A172 (cell line): ENCODE measurements around the gene HIGD1C. TPM values are rescaled to one million over a fixed set of nuclear protein-coding genes. Genes with fewer than 3 reads are reported as not detected.
A peak's percentile ranks its signal among the peaks of the same experiment; 100 is the strongest.
"Not testable (repeated sequence)": the region's sequence is repeated elsewhere in the genome, so short reads cannot be mapped to it uniquely, and the experiment has no call there.

Experiments
- DNase-seq: peaks from one replicate; pipeline ENCODE4 v3.0.0-alpha.2; 2015; ENCODE audit warnings: low spot score
- total RNA-seq: library from RNA; depleted of rRNA; stranded (reverse); fragments of >200 nt; shearing (Covaris generic); gene quantifications from 2 replicates; pipeline ENCODE4 v1.2.3, GENCODE V29; 2014

The HIGD1C gene
- total RNA-seq, 1 experiment from 2014 or later, result not detected

DNA sequence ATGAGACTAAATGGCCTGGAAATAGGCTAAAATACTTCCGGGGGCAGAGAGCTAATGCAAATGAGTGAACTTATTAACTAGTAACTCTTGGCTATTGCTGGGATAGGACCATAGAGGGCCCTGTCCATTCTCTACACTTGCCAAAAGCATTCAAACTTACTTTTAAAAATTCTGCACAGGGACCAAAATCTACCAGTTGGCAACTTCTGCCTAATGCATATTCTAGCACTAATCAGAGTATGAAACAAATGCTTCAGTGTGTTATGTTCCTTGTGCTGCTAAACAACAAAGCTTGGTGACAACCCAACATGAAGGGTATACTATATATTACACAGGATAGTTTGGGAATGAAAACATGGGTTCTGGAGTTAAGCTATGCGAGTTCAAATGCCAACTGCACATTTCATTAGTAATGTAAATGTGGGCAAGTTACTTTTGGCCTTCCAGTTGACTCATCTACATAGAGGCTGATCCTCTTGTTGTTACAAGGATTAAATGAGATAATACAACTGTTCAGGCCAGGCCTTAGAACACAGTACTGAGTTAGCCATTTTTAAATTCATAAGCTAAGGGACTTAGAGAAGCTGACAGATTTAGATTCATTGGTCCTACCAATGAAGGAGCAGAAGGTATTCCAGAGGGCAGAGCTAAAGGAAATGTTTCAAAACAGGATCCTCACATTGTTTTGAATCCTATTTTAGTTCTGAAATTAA lies 32.4 kb downstream of the HIGD1C start:
- no peak for DNase-seq

DNA sequence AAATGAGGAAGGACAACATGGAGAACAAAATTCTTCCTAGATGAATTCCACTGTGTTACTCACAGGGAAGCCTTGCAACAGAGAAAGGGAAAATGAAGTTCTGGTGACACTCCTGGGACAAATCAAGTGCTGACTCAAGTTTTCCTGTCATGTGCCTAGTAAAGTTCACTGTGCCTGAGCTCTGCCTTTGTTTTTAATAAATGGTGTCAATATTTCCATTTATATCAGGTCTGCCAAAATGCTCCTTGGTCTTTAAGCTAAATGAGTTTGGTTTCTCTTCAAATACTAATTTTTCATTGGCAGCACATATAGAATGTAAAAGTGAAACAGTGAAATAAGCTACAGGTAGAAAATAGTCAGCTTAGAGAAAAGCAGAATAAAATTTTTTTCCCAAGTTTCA lies 33.0 kb downstream of the HIGD1C start:
- peak; percentile 45 for DNase-seq

- peak; percentile 33 for DNase-seq
These were observed 34.8 kb downstream of the HIGD1C start for GRCh38 chr12:50986966-50987737.

- no peak for DNase-seq
These were observed 35.7 kb downstream of the HIGD1C start for GRCh38 chr12:50988051-50988450.

- no peak for DNase-seq
These were observed 36.5 kb downstream of the HIGD1C start for GRCh38 chr12:50988871-50989270.

DNA sequence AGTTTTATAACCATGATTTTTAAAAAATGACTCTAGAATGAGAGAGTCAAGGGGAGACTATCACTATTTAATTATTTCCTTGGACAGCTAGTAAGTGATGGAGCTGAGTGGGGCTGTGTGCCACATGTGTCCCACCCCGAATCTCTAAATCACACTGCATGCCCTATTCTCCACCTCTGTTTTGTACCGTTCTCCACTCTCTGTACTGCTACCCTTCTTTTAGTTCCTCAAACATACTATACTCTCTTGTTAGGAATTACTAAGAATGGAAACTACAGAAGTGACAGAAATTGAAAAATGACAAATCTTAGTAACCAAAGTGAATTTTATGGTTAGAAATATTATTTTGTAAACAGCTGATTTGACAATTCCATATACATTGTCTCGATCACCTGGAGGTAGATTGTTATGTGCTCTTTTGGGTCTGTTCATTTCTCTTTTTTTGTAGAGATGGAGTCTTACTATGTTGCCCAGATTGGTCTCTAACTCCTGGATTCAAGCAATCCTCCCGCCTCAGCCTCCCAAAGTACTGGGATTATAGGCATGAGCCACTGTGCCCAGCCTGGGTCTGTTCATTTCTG lies 37.9 kb downstream of the HIGD1C start:
- DNase-seq, result no peak

- DNase-seq, result no peak
These were observed 38.4 kb downstream of the HIGD1C start for GRCh38 chr12:50990791-50991190.

GRCh38 chr12:50991291-50991690 lies 38.9 kb downstream of the HIGD1C start:
- DNase-seq, result no peak

- DNase-seq, result no peak
These were observed 40.5 kb downstream of the HIGD1C start for GRCh38 chr12:50992819-50993218.

- DNase-seq, result no peak
These were observed 46.7 kb downstream of the HIGD1C start for GRCh38 chr12:50999093-50999492.

DNA sequence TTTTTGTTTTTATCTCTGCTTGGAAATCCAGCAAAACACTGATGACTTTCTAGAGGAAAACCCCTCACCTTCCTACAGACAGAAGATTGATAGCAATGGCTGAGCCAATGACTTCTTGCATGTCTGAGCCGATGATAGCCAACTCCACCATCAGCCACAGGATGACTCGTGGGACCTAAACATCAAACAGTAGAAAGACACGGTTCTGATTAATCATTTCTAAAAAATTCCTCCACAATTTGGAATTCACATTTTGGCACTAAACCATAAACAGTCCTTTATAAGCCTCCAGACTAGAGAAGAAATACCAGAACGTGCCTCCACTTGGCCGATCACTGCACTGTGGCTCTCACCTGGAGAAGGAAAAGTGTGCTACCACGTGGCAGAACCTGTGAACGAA lies 47.9 kb downstream of the HIGD1C start:
- peak; percentile 50 for DNase-seq

DNA sequence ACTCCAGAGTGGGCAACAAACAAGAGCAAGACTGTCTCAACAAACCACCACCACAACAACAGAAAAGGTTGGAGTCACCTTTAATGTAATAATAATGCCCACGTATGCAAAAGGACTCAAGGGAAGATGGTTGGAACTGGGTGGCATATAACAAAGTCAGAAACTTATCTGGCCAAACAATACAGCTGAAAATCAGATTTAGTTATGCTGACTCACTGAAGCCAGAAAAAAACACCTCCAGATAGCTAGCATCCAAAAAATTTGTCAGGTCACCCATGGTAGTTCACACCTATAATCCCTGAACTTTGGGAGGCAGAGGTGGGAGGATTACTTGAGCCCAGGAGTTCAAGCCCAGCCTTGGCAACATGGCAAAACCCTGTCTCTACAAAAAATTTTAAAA lies 49.5 kb downstream of the HIGD1C start:
- no peak for DNase-seq

- no peak for DNase-seq
These were observed 52.2 kb downstream of the HIGD1C start for GRCh38 chr12:51004504-51004903.

GRCh38 chr12:51005030-51005429 lies 52.7 kb downstream of the HIGD1C start:
- no peak for DNase-seq

GRCh38 chr12:51005671-51006070 lies 53.3 kb downstream of the HIGD1C start:
- DNase-seq, result no peak

DNA sequence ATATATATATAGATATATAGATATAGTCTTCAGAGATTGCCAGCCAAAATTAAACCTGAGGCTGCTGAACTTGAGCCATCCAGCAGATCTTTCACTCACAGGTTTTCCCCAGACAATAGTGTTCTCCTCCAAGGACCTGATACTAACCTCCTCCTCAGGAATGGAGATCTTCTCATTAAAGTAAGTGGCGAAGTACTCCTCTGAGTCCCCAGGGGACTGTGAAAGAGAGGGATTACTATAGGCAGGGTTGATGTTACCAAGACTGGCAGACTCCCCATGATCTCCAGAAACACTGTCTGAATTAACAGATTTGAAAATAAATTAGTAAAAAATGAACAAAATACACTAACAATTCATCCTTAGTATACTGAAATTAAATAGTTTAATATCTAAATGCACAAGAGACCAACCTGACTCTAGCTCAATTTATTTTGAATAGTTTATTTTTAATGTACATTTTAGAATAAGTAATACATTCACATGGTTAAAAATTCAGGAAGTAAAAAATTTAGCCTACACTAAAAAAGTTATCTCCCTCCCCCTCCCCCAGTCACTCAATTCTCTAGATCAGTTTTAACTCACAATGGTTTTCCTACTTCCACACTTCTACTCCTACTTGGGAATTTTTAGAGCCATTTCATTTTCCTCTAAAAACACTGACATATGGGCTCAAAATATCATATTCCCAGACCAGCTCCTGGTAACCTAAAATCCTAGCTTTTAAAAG lies 56.1 kb downstream of the HIGD1C start:
- no peak for DNase-seq

GRCh38 chr12:51009056-51009440 lies 56.7 kb downstream of the HIGD1C start:
- DNase-seq, result peak; percentile 57

DNA sequence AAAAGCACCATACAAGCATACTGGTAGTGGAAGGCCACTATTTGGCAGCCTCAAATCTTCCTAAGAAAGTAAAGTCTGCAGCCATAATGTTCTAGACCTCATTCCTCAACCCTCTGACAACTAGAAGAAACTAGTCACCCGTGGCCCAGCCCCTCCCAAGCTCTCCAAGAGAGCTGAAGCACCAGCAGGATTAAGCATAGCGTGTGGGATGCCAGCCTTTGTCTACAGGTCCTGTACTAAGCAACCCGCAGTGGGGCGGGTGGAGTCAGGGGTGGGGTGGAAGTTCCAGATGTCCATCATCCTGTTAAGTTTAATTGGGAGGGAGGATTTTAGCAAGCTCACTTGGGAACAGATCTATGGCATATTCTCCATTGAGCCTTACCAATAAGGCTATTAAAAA lies 59.6 kb downstream of the HIGD1C start:
- DNase-seq, result no peak

- DNase-seq, result no peak
These were observed 60.4 kb downstream of the HIGD1C start for GRCh38 chr12:51012570-51013236.

DNA sequence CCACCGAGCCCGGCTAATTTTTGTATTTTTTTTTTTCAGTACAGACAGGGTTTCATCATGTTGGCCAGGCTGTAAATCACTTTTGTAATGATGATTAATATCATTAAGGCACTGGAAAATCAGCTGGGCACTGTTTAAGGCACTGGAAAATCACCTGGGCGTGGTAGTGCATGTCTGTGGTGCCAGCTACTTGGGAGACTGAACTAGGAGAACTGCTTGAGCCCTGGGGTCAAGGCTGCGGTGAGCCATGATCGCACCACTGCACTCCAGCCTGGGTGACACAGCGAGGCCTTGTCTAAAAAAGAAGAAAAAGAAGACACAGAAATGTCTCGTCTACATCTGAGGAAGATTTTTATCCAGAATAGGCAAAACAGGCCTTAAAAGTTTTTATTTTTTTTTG lies 61.1 kb downstream of the HIGD1C start:
- no peak for DNase-seq

GRCh38 chr12:51014467-51014866 lies 62.1 kb downstream of the HIGD1C start:
- DNase-seq, result not testable (repeated sequence)

- no peak for DNase-seq
These were observed 65.1 kb downstream of the HIGD1C start for GRCh38 chr12:51017452-51017851.
